ENCODE measurements around the gene SNRPA. TPM values are rescaled to one million over a fixed set of nuclear protein-coding genes. Genes with fewer than 3 reads are reported as not detected.
"Not testable (repeated sequence)": the region's sequence is repeated elsewhere in the genome, so short reads cannot be mapped to it uniquely, and the experiment has no call there.

Gene SNRPA
- total and polyA plus RNA-seq, 2 donors: 58.4 to 60.9 TPM

DNA sequence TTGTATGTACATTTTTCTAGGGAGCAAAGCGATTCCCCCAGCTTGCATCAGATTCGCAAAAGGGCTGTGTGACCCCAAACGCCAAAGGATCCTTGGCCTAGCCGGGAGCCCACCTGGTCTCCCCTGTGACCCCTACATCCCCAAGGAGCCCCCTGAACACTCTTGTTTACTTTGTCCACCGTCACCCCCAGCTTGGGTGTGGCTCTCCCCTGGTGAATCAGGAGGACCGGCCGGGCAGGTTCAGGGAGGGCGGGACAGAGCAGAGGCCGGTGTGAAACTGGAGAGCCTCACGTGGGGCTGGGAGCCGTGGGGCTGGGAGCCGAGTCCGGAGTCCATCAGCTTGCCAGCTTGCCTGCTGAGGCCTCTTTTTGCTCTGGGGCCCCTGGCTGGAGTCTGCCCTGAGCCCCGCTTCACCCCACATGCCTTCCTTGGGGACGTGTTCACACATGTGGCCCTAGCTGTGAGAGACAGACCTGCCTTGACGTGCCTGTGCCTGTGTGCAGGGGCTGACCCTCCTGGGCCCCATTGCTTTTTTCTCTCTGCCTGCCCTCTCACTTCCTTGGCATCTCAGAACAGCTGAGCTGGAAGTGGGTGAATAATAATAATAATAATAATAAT lies 32.1 kb upstream of the SNRPA start:
- peaks cover 0 to 4% of the 10 kb centered on the region in 2 donors for H3K9me3 ChIP-seq (ENCODE audit: control insufficient read depth in 2 of 2, insufficient read depth in 1 of 2, low read length in 1 of 2)
- no peaks in the 10 kb centered on the region for H3K27me3 ChIP-seq (ENCODE audit: control insufficient read depth in 2 of 2, insufficient read depth in 1 of 2, low read length in 1 of 2)
- H3K4me3 ChIP-seq (ENCODE audit: low read length in 2 of 2): peak overlapping the region; percentile 76 to 91
- 59% methylated on average over 16 of the region's 16 CpGs for WGBS
- DNase-seq (ENCODE audit: low read depth in 6 of 9, low spot score in 9 of 9): peak in 1 of 9 donors; percentile 18
- H3K27ac ChIP-seq (ENCODE audit: low read depth in 1 of 2, low read length in 1 of 2): peak overlapping the region; percentile 45 to 68
- peaks cover 42 to 52% of the 10 kb centered on the region in 2 donors for H3K4me1 ChIP-seq (ENCODE audit: control insufficient read depth in 2 of 2, insufficient read depth in 2 of 2, low read length in 2 of 2)
- H3K36me3 ChIP-seq (ENCODE audit: control insufficient read depth in 2 of 2, insufficient read depth in 2 of 2, low read length in 1 of 2): peaks cover 4 to 6% of the 10 kb centered on the region in 2 donors

DNA sequence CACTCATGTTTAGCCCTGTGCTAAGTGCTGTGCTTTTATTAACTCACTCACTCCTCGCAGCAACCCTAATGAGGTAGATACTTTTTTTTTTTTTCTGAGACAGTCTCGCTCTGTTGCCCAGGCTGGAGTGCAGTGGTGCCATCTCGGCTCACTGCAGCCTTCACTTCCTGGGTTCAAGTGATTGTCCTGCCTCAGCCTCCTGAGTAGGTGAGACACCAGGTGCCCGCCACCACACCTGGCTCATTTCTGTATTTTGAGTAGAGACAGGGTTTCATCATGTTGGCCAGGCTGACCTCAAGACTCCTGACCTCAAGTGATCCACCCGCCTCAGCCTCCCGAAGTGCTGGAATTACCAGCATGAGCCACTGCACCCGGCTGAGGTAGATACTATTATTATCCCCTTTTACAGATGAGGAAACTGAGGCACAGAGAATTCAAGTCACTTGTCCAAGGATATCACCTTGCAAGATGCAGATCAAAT lies 31.5 kb upstream of the SNRPA start:
- H3K9me3 ChIP-seq (ENCODE audit: control insufficient read depth in 2 of 2, insufficient read depth in 1 of 2, low read length in 1 of 2): peaks cover 0 to 4% of the 10 kb centered on the region in 2 donors
- no peaks in the 10 kb centered on the region for H3K27me3 ChIP-seq (ENCODE audit: control insufficient read depth in 2 of 2, insufficient read depth in 1 of 2, low read length in 1 of 2)
- peak overlapping the region in 1 of 2 donors; percentile 64 for H3K27ac ChIP-seq (ENCODE audit: low read depth in 1 of 2, low read length in 1 of 2)
- H3K36me3 ChIP-seq (ENCODE audit: control insufficient read depth in 2 of 2, insufficient read depth in 2 of 2, low read length in 1 of 2): peaks cover 4 to 12% of the 10 kb centered on the region in 2 donors
- peak overlapping the region in 1 of 2 donors; percentile 91 for H3K4me3 ChIP-seq (ENCODE audit: low read length in 2 of 2)
- no peak for DNase-seq (ENCODE audit: low read depth in 6 of 9, low spot score in 9 of 9)
- 91% methylated on average over 7 of the region's 7 CpGs for WGBS
- H3K4me1 ChIP-seq (ENCODE audit: control insufficient read depth in 2 of 2, insufficient read depth in 2 of 2, low read length in 2 of 2): peaks cover 39 to 46% of the 10 kb centered on the region in 2 donors

DNA sequence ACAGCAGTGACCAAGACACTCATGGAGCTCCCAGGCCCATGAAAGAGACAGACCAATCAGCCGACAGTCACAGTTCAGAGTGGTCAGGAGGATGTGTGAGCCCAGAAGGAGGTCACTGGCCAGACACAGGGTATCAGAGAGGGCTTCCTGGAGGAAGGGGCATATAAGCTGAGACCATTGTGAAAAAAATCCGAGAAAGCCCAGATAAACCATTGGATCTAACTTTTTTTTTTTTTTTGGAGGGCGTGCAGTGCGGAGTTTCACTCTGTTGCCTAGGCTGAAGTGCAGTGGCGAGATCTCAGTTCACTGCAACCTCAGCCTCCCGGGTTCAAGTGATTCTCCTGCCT lies 29.9 kb upstream of the SNRPA start:
- Histone ChIP-seq H3K36me3 (ENCODE audit: control insufficient read depth in 2 of 2, insufficient read depth in 2 of 2, low read length in 1 of 2) (peaks cover 7 to 20% of the 10 kb centered on the region in 2 donors), H3K4me1 (ENCODE audit: control insufficient read depth in 2 of 2, insufficient read depth in 2 of 2, low read length in 2 of 2) (peaks cover 27 to 32% of the 10 kb centered on the region in 2 donors), H3K27me3 (ENCODE audit: control insufficient read depth in 2 of 2, insufficient read depth in 1 of 2, low read length in 1 of 2) (no peaks in the 10 kb centered on the region), H3K27ac (ENCODE audit: low read depth in 1 of 2, low read length in 1 of 2) (peak overlapping the region in 1 of 2 donors; percentile 53), H3K4me3 (ENCODE audit: low read length in 2 of 2) (no peak overlapping the region), H3K9me3 (ENCODE audit: control insufficient read depth in 2 of 2, insufficient read depth in 1 of 2, low read length in 1 of 2) (peaks cover 0 to 4% of the 10 kb centered on the region in 2 donors)
- no peak for DNase-seq (ENCODE audit: low read depth in 6 of 9, low spot score in 9 of 9)
- 87% methylated on average over 6 of the region's 6 CpGs for WGBS

DNA sequence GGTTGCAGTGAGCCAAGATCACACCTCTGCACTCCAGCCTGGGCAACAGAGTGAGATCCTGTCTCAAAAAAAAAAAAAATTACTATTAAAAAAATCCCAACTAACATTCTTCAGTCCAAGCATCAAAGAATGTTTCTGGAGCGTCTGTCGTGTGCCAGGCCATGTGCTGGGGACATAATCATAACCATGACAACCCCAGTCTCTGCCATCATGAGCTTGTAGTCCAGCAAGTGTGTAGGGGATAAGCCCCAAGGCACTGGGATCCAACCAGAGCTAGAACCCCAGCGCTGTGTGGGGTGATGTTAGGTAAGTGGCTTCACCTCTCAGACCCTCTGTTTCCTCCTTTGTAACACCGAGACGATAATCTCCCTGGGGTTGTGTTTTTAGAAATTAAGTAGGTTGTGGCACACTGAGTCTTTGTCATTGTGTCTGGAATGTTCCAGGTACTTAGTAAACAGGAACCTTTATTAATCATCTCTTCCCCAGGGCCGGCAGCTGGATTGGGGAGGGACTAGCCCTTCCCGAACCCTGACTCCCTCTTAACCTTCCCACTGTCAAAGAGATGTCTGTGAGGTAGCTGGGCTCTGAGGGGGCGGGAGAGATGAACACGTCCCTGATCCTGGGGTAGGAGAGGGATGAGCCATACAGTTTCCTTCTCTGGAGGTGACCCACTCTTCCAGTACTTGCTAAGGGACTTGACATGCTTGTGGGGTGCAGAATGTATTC lies 28.9 kb upstream of the SNRPA start:
- no peaks in the 10 kb centered on the region for H3K27me3 ChIP-seq (ENCODE audit: control insufficient read depth in 2 of 2, insufficient read depth in 1 of 2, low read length in 1 of 2)
- peaks cover 0 to 4% of the 10 kb centered on the region in 2 donors for H3K9me3 ChIP-seq (ENCODE audit: control insufficient read depth in 2 of 2, insufficient read depth in 1 of 2, low read length in 1 of 2)
- H3K27ac ChIP-seq (ENCODE audit: low read depth in 1 of 2, low read length in 1 of 2): no peak overlapping the region
- no peak overlapping the region for H3K4me3 ChIP-seq (ENCODE audit: low read length in 2 of 2)
- WGBS: 95% methylated on average over 9 of the region's 9 CpGs
- no peak for DNase-seq (ENCODE audit: low read depth in 6 of 9, low spot score in 9 of 9)
- H3K4me1 ChIP-seq (ENCODE audit: control insufficient read depth in 2 of 2, insufficient read depth in 2 of 2, low read length in 2 of 2): peaks cover 22 to 26% of the 10 kb centered on the region in 2 donors
- H3K36me3 ChIP-seq (ENCODE audit: control insufficient read depth in 2 of 2, insufficient read depth in 2 of 2, low read length in 1 of 2): peaks cover 14 to 20% of the 10 kb centered on the region in 2 donors

DNA sequence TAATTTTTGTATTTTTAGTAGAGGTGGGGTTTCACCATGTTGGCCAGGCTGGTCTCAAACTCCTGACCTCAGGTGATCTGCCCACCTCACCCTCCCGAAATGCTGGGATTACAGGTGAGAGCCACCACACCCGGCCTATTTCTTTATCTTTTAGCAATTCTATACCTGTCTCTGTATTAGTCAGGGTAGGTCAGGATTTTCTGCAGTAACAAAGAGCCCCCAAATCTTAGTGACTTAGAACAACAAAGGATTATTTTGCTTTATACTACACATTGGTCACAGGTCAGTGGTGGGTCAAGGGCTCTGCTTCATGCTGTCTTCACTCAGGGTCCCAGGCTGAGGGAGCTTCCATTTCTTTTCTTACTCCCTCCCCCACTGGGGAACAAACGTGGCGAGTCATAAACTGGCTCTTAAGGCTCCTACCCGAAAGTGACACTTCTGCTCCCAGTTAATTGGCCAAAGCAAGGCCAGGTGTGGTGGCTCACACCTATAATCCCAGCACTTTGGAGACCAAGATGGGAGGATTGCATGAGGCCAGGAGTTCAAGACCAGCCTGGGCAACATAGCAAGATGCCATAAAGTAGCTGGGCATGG lies 27.2 kb upstream of the SNRPA start:
- Histone ChIP-seq H3K4me1 (ENCODE audit: control insufficient read depth in 2 of 2, insufficient read depth in 2 of 2, low read length in 2 of 2) (peaks cover 8 to 11% of the 10 kb centered on the region in 2 donors), H3K36me3 (ENCODE audit: control insufficient read depth in 2 of 2, insufficient read depth in 2 of 2, low read length in 1 of 2) (peaks cover 14 to 29% of the 10 kb centered on the region in 2 donors), H3K9me3 (ENCODE audit: control insufficient read depth in 2 of 2, insufficient read depth in 1 of 2, low read length in 1 of 2) (no peaks in the 10 kb centered on the region), H3K27me3 (ENCODE audit: control insufficient read depth in 2 of 2, insufficient read depth in 1 of 2, low read length in 1 of 2) (no peaks in the 10 kb centered on the region), H3K27ac (ENCODE audit: low read depth in 1 of 2, low read length in 1 of 2) (no peak overlapping the region), H3K4me3 (ENCODE audit: low read length in 2 of 2) (no peak overlapping the region)
- DNase-seq (ENCODE audit: low read depth in 6 of 9, low spot score in 9 of 9): no peak
- WGBS: 96% methylated on average over 5 of the region's 5 CpGs

DNA sequence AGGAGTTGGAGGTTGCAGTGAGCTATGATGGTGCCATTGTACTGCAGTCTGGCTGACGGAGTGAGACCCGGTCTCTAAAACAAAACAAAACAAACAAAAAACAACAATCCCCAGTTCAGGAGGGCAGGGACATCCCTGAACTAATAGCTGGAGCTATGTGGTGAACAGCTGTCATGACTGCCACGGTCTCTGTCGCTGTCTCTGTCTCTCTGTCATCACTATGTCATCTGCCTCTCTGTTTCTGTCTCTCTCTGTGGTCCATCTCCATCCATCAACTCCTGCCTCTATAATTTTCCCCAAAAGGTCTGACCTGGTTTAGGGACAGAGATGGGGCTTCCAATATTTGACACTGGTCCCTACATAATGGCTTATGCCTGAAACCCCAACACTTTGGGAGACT lies 26.7 kb upstream of the SNRPA start:
- H3K4me1 ChIP-seq (ENCODE audit: control insufficient read depth in 2 of 2, insufficient read depth in 2 of 2, low read length in 2 of 2): peaks cover 3 to 7% of the 10 kb centered on the region in 2 donors
- H3K9me3 ChIP-seq (ENCODE audit: control insufficient read depth in 2 of 2, insufficient read depth in 1 of 2, low read length in 1 of 2): no peaks in the 10 kb centered on the region
- H3K27me3 ChIP-seq (ENCODE audit: control insufficient read depth in 2 of 2, insufficient read depth in 1 of 2, low read length in 1 of 2): no peaks in the 10 kb centered on the region
- 97% methylated on average over 4 of the region's 4 CpGs for WGBS
- H3K36me3 ChIP-seq (ENCODE audit: control insufficient read depth in 2 of 2, insufficient read depth in 2 of 2, low read length in 1 of 2): peaks cover 17 to 33% of the 10 kb centered on the region in 2 donors
- DNase-seq (ENCODE audit: low read depth in 6 of 9, low spot score in 9 of 9): no peak
- H3K4me3 ChIP-seq (ENCODE audit: low read length in 2 of 2): no peak overlapping the region
- H3K27ac ChIP-seq (ENCODE audit: low read depth in 1 of 2, low read length in 1 of 2): no peak overlapping the region

DNA sequence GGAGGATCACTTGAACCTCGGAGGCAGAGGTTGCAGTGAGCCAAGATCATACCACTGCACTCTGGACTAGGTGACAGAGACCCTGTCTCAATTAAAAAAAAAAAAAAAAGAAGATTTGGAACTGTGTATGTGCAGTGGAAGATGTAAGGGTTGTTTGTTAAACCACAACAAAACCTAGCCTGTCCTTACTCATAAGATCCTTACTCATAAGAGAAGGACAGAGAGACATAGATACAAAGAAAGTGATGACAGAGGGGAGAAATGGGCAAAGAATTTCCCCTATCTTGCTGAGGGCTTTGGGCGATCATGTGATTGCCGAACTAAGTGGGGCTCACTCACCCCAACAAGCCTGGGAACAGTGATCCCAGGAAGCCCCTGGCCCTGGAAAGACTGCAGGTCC lies 26.1 kb upstream of the SNRPA start:
- Histone ChIP-seq H3K27me3 (ENCODE audit: control insufficient read depth in 2 of 2, insufficient read depth in 1 of 2, low read length in 1 of 2) (no peaks in the 10 kb centered on the region), H3K9me3 (ENCODE audit: control insufficient read depth in 2 of 2, insufficient read depth in 1 of 2, low read length in 1 of 2) (no peaks in the 10 kb centered on the region), H3K4me1 (ENCODE audit: control insufficient read depth in 2 of 2, insufficient read depth in 2 of 2, low read length in 2 of 2) (peaks cover 0 to 3% of the 10 kb centered on the region in 2 donors), H3K27ac (ENCODE audit: low read depth in 1 of 2, low read length in 1 of 2) (no peak overlapping the region), H3K4me3 (ENCODE audit: low read length in 2 of 2) (no peak overlapping the region), H3K36me3 (ENCODE audit: control insufficient read depth in 2 of 2, insufficient read depth in 2 of 2, low read length in 1 of 2) (peaks cover 20 to 33% of the 10 kb centered on the region in 2 donors)
- 97% methylated on average over 3 of the region's 3 CpGs for WGBS
- DNase-seq (ENCODE audit: low read depth in 6 of 9, low spot score in 9 of 9): no peak

DNA sequence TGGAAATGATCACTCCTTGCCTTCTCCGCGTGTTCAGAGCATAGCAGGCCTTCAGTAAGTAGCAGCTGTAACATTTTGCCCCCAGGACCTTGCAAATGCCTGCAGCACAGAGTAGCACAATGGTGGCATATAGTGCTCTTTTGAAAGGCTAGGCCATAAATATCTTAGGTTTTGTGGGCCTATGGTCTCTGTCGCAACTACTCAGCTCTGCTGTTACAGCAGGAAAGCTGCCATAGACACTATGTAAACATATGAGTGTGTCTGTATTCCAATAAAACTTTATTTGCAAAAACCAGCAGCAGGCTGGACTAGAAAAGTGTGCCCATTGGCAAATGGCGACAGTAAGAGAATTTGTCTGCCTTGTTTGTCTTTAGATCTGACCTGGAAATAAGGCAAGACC lies 24.7 kb upstream of the SNRPA start:
- no peak overlapping the region for H3K27ac ChIP-seq (ENCODE audit: low read depth in 1 of 2, low read length in 1 of 2)
- peaks cover 34 to 47% of the 10 kb centered on the region in 2 donors for H3K36me3 ChIP-seq (ENCODE audit: control insufficient read depth in 2 of 2, insufficient read depth in 2 of 2, low read length in 1 of 2)
- H3K9me3 ChIP-seq (ENCODE audit: control insufficient read depth in 2 of 2, insufficient read depth in 1 of 2, low read length in 1 of 2): no peaks in the 10 kb centered on the region
- no peaks in the 10 kb centered on the region for H3K27me3 ChIP-seq (ENCODE audit: control insufficient read depth in 2 of 2, insufficient read depth in 1 of 2, low read length in 1 of 2)
- H3K4me1 ChIP-seq (ENCODE audit: control insufficient read depth in 2 of 2, insufficient read depth in 2 of 2, low read length in 2 of 2): no peaks in the 10 kb centered on the region
- WGBS: 98% methylated on average over 4 of the region's 4 CpGs
- no peak overlapping the region for H3K4me3 ChIP-seq (ENCODE audit: low read length in 2 of 2)
- no peak for DNase-seq (ENCODE audit: low read depth in 6 of 9, low spot score in 9 of 9)

DNA sequence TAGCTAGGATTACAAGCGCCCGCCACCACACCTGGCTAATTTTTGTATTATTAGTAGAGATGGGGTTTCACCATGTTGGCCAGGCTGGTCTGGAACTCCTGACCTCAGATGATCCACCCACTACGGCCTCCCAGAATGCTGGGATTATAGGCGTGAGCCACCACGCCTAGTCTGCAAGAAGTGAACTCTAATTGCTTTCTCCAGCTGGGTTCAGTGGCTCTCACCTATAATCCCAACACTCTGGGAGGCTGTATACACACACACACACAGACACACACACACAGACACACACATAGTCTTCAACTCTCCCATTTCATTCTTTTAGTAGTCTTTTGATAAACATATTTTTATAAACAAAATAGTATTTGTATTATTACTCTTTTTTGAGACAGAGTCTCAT lies 20.9 kb upstream of the SNRPA start:
- WGBS: 97% methylated on average over 5 of the region's 5 CpGs
- H3K4me1 ChIP-seq (ENCODE audit: control insufficient read depth in 2 of 2, insufficient read depth in 2 of 2, low read length in 2 of 2); H3K9me3 ChIP-seq (ENCODE audit: control insufficient read depth in 2 of 2, insufficient read depth in 1 of 2, low read length in 1 of 2): not testable (repeated sequence)

More for the DNA sequence above, 20.9 kb upstream of the SNRPA start:
- H3K4me3 ChIP-seq (ENCODE audit: low read length in 2 of 2); H3K27ac ChIP-seq (ENCODE audit: low read depth in 1 of 2, low read length in 1 of 2); DNase-seq (ENCODE audit: low read depth in 6 of 9, low spot score in 9 of 9); H3K27me3 ChIP-seq (ENCODE audit: control insufficient read depth in 2 of 2, insufficient read depth in 1 of 2, low read length in 1 of 2): not testable (repeated sequence)
- peaks cover 51 to 58% of the 10 kb centered on the region in 2 donors for H3K36me3 ChIP-seq (ENCODE audit: control insufficient read depth in 2 of 2, insufficient read depth in 2 of 2, low read length in 1 of 2)
